Mesenchymal stem cell (in vitro differentiated cells and primary cell): Measurements from ENCODE around the gene KRT73.

ENCODE experiments used
- DNase-seq: peaks from one replicate; pipeline ENCODE4 v3.0.0-alpha.2; 2013
- H2AFZ ChIP-seq: one replicate; pipeline ENCODE4 v1.6.1; 2013; ENCODE audit warnings: low read depth, mild to moderate bottlenecking, control low read depth, inconsistent platforms, low read length, moderate library complexity
- H2AK5ac ChIP-seq: 2 replicates; pipeline ENCODE4 v1.6.1; 2013; ENCODE audit warnings: low read length, moderate library complexity, mild to moderate bottlenecking, inconsistent platforms; ENCODE audit not compliant: severe bottlenecking
- H2BK120ac ChIP-seq: one replicate; pipeline ENCODE4 v1.6.1; 2013; ENCODE audit warnings: low read depth, mild to moderate bottlenecking, inconsistent platforms, low read length, moderate library complexity
- H2BK12ac ChIP-seq, 2 experiments: one replicate each; pipeline ENCODE4 v1.6.1; 2013; ENCODE audit warnings: inconsistent platforms in 2 of 2, low read length in 2 of 2, mild to moderate bottlenecking in 2 of 2, moderate library complexity in 2 of 2, control low read depth in 1 of 2
- H2BK15ac ChIP-seq: one replicate; pipeline ENCODE4 v1.6.1; 2013; ENCODE audit warnings: mild to moderate bottlenecking, low read depth, inconsistent platforms; ENCODE audit not compliant: poor library complexity, severe bottlenecking
- H2BK5ac ChIP-seq: 2 replicates; pipeline ENCODE4 v1.6.1; 2013; ENCODE audit warnings: low read depth, mild to moderate bottlenecking, low read length, control low read depth, inconsistent platforms; ENCODE audit not compliant: poor library complexity, severe bottlenecking
- H3K14ac ChIP-seq, 2 experiments: one replicate each; pipeline ENCODE4 v1.6.1; 2013; ENCODE audit warnings: inconsistent platforms in 2 of 2, low read length in 2 of 2, control low read depth in 1 of 2, mild to moderate bottlenecking in 1 of 2, moderate library complexity in 1 of 2
- H3K18ac ChIP-seq, 2 experiments: one replicate each; pipeline ENCODE4 v1.6.1; 2013; ENCODE audit warnings: inconsistent platforms in 2 of 2, low read length in 2 of 2, control low read depth in 1 of 2, low read depth in 1 of 2, mild to moderate bottlenecking in 1 of 2
- H3K23ac ChIP-seq, 2 experiments: one replicate each; pipeline ENCODE4 v1.6.1; 2013; ENCODE audit warnings: inconsistent platforms in 2 of 2, low read length in 2 of 2, mild to moderate bottlenecking in 2 of 2, moderate library complexity in 2 of 2, control low read depth in 1 of 2
- H3K27ac ChIP-seq: 2 replicates; pipeline ENCODE4 v1.5.1; 2013; ENCODE audit warnings: mild to moderate bottlenecking, moderate library complexity, low read length, control low read depth, inconsistent platforms; ENCODE audit not compliant: poor library complexity, severe bottlenecking
- H3K27me3 ChIP-seq, 2 experiments: 2 replicates each; pipeline versions ENCODE4 v1.6.1 to v1.7.0; 2013; ENCODE audit warnings: low read length in 2 of 2, mild to moderate bottlenecking in 2 of 2, moderate library complexity in 2 of 2, control low read depth in 1 of 2, inconsistent platforms in 1 of 2; ENCODE audit not compliant: control insufficient read depth in 1 of 2, insufficient read depth in 1 of 2
- H3K36me3 ChIP-seq, 2 experiments: 2 replicates each; pipeline versions ENCODE4 v1.6.1 to v1.7.0; 2013; ENCODE audit warnings: low read length in 2 of 2, control low read depth in 1 of 2, inconsistent platforms in 1 of 2, low read depth in 1 of 2, mild to moderate bottlenecking in 1 of 2; ENCODE audit not compliant: insufficient read depth in 2 of 2, control insufficient read depth in 1 of 2
- H3K4ac ChIP-seq, 2 experiments: one replicate each; pipeline ENCODE4 v1.6.1; 2013; ENCODE audit warnings: inconsistent platforms in 2 of 2, low read length in 2 of 2, mild to moderate bottlenecking in 2 of 2, moderate library complexity in 2 of 2, control low read depth in 1 of 2, low read depth in 1 of 2
- H3K4me1 ChIP-seq: 2 replicates; pipeline ENCODE4 v1.6.1; 2013; ENCODE audit warnings: low read depth, low read length, control low read depth; ENCODE audit not compliant: control insufficient read depth, insufficient read depth
- H3K4me2 ChIP-seq: 2 replicates; pipeline ENCODE4 v1.6.1; 2013; ENCODE audit warnings: low read length, mild to moderate bottlenecking, inconsistent platforms; ENCODE audit not compliant: poor library complexity, severe bottlenecking
- H3K4me3 ChIP-seq, 2 experiments: 2 replicates each; pipeline versions ENCODE4 v1.5.1 to v1.7.0; 2013; ENCODE audit warnings: low read length in 2 of 2, mild to moderate bottlenecking in 2 of 2, control low read depth in 1 of 2, low read depth in 1 of 2; ENCODE audit not compliant: insufficient read depth in 1 of 2
- H3K79me1 ChIP-seq: replicated peaks from 2 replicates; pipeline ENCODE4 v1.6.1; 2013; ENCODE audit warnings: mild to moderate bottlenecking, control low read depth, low read length, inconsistent platforms; ENCODE audit not compliant: poor library complexity, severe bottlenecking
- H3K9ac ChIP-seq: 2 replicates; pipeline ENCODE4 v1.7.0; 2013; ENCODE audit warnings: mild to moderate bottlenecking, low read length, moderate library complexity
- H3K9me3 ChIP-seq: 2 replicates; pipeline ENCODE4 v1.7.0; 2013; ENCODE audit warnings: mild to moderate bottlenecking, low read length; ENCODE audit not compliant: control insufficient read depth
- H4K8ac ChIP-seq: one replicate; pipeline ENCODE4 v1.6.1; 2013; ENCODE audit warnings: inconsistent platforms, mild to moderate bottlenecking, low read length, moderate library complexity
- H4K91ac ChIP-seq: one replicate; pipeline ENCODE4 v1.6.1; 2013; ENCODE audit warnings: mild to moderate bottlenecking, low read length, inconsistent platforms
- WGBS: methylation state at CpG from one replicate; pipeline ENCODE4 v1.1.7; 2013; ENCODE audit warnings: mixed read lengths; 5-methylcytosine and 5-hydroxymethylcytosine counted together

Gene KRT73

GRCh38 chr12:52627395-52628110 is 9.2 kb upstream of the KRT73 start:
- H2BK15ac ChIP-seq, result no peak overlapping the region
- DNase-seq, result no peak
- no peak overlapping the region for H3K4ac ChIP-seq
- peaks cover 30 to 85% of the 10 kb centered on the region in 2 experiments for H3K27me3 ChIP-seq
- H3K4me3 ChIP-seq, result no peak overlapping the region
- no peak overlapping the region for H3K23ac ChIP-seq
- no peak overlapping the region for H3K9ac ChIP-seq
- no peaks in the 10 kb centered on the region for H3K79me1 ChIP-seq
- no peak overlapping the region for H3K14ac ChIP-seq
- H3K36me3 ChIP-seq, result no peaks in the 10 kb centered on the region
- no peak overlapping the region for H2BK120ac ChIP-seq
- no peak overlapping the region for H2AFZ ChIP-seq
- no peak overlapping the region for H4K8ac ChIP-seq
- H3K27ac ChIP-seq, result no peak overlapping the region
- no peak overlapping the region for H3K18ac ChIP-seq
- no peak overlapping the region for H2BK12ac ChIP-seq
- 65% methylated on average over 1 of the region's 2 CpGs for WGBS
- H3K4me2 ChIP-seq, result no peak overlapping the region
- no peaks in the 10 kb centered on the region for H3K9me3 ChIP-seq
- H3K4me1 ChIP-seq, result no peaks in the 10 kb centered on the region
- no peak overlapping the region for H2BK5ac ChIP-seq
- H4K91ac ChIP-seq, result no peak overlapping the region
- no peak overlapping the region for H2AK5ac ChIP-seq

- no peak overlapping the region for H3K9ac ChIP-seq
- no peak overlapping the region for H2BK12ac ChIP-seq
- no peak overlapping the region for H2AFZ ChIP-seq
- DNase-seq, result no peak
- no peak overlapping the region for H3K4me3 ChIP-seq
- no peak overlapping the region for H3K23ac ChIP-seq
- H3K27ac ChIP-seq, result no peak overlapping the region
- 74% methylated on average over 4 of the region's 5 CpGs for WGBS
- no peak overlapping the region for H3K14ac ChIP-seq
- no peaks in the 10 kb centered on the region for H3K36me3 ChIP-seq
- H2AK5ac ChIP-seq, result no peak overlapping the region
- peaks cover 23 to 77% of the 10 kb centered on the region in 2 experiments for H3K27me3 ChIP-seq
- no peak overlapping the region for H3K18ac ChIP-seq
- no peaks in the 10 kb centered on the region for H3K79me1 ChIP-seq
- H2BK120ac ChIP-seq, result no peak overlapping the region
- no peaks in the 10 kb centered on the region for H3K4me1 ChIP-seq
- H3K4me2 ChIP-seq, result no peak overlapping the region
- no peak overlapping the region for H2BK15ac ChIP-seq
- H3K9me3 ChIP-seq, result no peaks in the 10 kb centered on the region
- H4K91ac ChIP-seq, result no peak overlapping the region
- H3K4ac ChIP-seq, result no peak overlapping the region
- H2BK5ac ChIP-seq, result no peak overlapping the region
- H4K8ac ChIP-seq, result no peak overlapping the region
Observed at GRCh38 chr12:52622349-52622748, 4.0 kb upstream of the KRT73 start.

- Histone ChIP-seq H3K18ac (no peak overlapping the region), H2AK5ac (no peak overlapping the region), H3K23ac (no peak overlapping the region), H4K91ac (no peak overlapping the region), H2BK5ac (no peak overlapping the region), H3K36me3 (no peaks in the 10 kb centered on the region), H2AFZ (no peak overlapping the region), H3K27me3 (peaks cover 39 to 71% of the 10 kb centered on the region in 2 experiments), H3K4me2 (no peak overlapping the region), H2BK12ac (no peak overlapping the region), H3K4ac (no peak overlapping the region), H3K9ac (no peak overlapping the region), H3K14ac (no peak overlapping the region), H3K4me1 (no peaks in the 10 kb centered on the region), H3K79me1 (no peaks in the 10 kb centered on the region), H4K8ac (no peak overlapping the region), H2BK15ac (no peak overlapping the region), H3K9me3 (no peaks in the 10 kb centered on the region), H3K27ac (no peak overlapping the region), H3K4me3 (no peak overlapping the region), H2BK120ac (no peak overlapping the region)
- WGBS, result 58% methylated on average over 2 of the region's 2 CpGs
- DNase-seq, result no peak
Observed at GRCh38 chr12:52618866-52619265, 507 bp upstream of the KRT73 start.

- H3K4me3 ChIP-seq, result no peak overlapping the region
- H3K9ac ChIP-seq, result no peak overlapping the region
- WGBS, result 75% methylated on average over 7 of the region's 7 CpGs
- H3K27me3 ChIP-seq, result peaks cover 52 to 78% of the 10 kb centered on the region in 2 experiments
- no peak overlapping the region for H2AFZ ChIP-seq
- no peak overlapping the region for H3K4me2 ChIP-seq
- H3K23ac ChIP-seq, result no peak overlapping the region
- no peak for DNase-seq
- no peak overlapping the region for H3K18ac ChIP-seq
- no peak overlapping the region for H4K8ac ChIP-seq
- H3K4me1 ChIP-seq, result no peaks in the 10 kb centered on the region
- H3K27ac ChIP-seq, result no peak overlapping the region
- no peak overlapping the region for H2BK120ac ChIP-seq
- H4K91ac ChIP-seq, result no peak overlapping the region
- no peak overlapping the region for H2BK5ac ChIP-seq
- no peaks in the 10 kb centered on the region for H3K36me3 ChIP-seq
- no peak overlapping the region for H2BK15ac ChIP-seq
- H3K4ac ChIP-seq, result no peak overlapping the region
- H3K9me3 ChIP-seq, result no peaks in the 10 kb centered on the region
- H3K14ac ChIP-seq, result no peak overlapping the region
- no peaks in the 10 kb centered on the region for H3K79me1 ChIP-seq
- no peak overlapping the region for H2BK12ac ChIP-seq
- no peak overlapping the region for H2AK5ac ChIP-seq
Observed at GRCh38 chr12:52617403-52617785, 965 bp downstream of the KRT73 start.
